ENCODE data around the gene KCNF1. TPM values are rescaled to one million over a fixed set of nuclear protein-coding genes. Genes with fewer than 3 reads are reported as not detected.
A peak's percentile ranks its signal among the peaks of the same experiment; 100 is the strongest.

The KCNF1 gene
- total RNA-seq, 1 donor from 2014 or later: not detected

DNA sequence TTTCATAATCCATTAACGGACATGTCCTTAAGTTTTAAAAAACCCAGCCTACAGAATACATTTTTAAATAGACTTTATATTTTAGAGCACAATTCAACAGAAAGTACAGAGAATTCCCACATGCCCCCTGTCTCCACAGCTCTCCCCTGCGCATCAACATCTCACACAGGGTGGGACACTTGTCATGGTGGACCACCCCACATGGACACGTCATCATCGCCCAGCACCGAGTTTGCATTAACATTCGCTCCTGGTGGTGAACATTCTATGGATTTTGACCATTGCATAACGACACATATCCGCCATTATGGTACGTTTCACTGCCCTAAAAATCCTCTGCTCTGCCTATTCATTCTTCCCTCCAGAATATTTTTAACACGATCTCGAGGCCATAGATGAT lies 1.1 kb upstream of the KCNF1 start:
- no peaks in the 10 kb centered on the region for H3K9me3 ChIP-seq
- no peaks in the 10 kb centered on the region for H3K4me1 ChIP-seq
- H3K27me3 ChIP-seq (ENCODE audit: low read depth): peaks cover 43% of the 10 kb centered on the region
- ATAC-seq (no peak), DNase-seq (no peak)
- no peaks in the 10 kb centered on the region for H3K36me3 ChIP-seq
- intact Hi-C loops (cut with DNase I): no loop called here
- TF ChIP-seq, protein P1, sequence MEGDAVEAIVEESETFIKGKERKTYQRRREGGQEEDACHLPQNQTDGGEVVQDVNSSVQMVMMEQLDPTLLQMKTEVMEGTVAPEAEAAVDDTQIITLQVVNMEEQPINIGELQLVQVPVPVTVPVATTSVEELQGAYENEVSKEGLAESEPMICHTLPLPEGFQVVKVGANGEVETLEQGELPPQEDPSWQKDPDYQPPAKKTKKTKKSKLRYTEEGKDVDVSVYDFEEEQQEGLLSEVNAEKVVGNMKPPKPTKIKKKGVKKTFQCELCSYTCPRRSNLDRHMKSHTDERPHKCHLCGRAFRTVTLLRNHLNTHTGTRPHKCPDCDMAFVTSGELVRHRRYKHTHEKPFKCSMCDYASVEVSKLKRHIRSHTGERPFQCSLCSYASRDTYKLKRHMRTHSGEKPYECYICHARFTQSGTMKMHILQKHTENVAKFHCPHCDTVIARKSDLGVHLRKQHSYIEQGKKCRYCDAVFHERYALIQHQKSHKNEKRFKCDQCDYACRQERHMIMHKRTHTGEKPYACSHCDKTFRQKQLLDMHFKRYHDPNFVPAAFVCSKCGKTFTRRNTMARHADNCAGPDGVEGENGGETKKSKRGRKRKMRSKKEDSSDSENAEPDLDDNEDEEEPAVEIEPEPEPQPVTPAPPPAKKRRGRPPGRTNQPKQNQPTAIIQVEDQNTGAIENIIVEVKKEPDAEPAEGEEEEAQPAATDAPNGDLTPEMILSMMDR (IDR thresholded peaks at IDR 0.05): no peak
- H3K27ac ChIP-seq: no peak overlapping the region
- H3K4me3 ChIP-seq: no peak overlapping the region

DNA sequence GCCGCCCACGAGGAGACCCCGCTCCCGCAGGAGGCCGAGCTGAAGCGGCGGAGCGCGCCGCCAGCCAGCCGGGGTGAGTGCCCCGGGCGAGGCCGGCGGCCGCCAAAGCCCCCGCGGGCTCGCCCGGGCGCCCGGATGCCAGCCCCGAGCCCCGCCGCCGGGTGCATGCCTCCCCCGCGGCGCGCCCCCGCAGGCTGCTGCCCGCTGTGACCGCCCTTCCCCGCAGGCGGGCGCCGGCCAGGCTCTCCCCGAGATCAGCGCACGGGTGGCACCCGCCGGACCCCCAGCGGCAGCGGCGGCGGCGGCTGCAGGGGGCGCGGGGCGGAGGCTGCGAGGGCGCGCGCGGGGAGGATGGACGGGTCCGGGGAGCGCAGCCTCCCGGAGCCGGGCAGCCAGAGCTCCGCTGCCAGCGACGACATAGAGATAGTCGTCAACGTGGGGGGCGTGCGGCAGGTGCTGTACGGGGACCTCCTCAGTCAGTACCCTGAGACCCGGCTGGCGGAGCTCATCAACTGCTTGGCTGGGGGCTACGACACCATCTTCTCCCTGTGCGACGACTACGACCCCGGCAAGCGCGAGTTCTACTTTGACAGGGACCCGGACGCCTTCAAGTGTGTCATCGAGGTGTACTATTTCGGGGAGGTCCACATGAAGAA lies 470 bp downstream of the KCNF1 start:
- no peak for DNase-seq
- H3K4me1 ChIP-seq: no peaks in the 10 kb centered on the region
- ATAC-seq: no peak
- H3K27ac ChIP-seq: no peak overlapping the region
- intact Hi-C loops (cut with DNase I): no loop called here
- H3K4me3 ChIP-seq: peak overlapping the region; percentile 39
- peaks cover 43% of the 10 kb centered on the region for H3K27me3 ChIP-seq (ENCODE audit: low read depth)
- TF ChIP-seq, protein P1 (IDR thresholded peaks at IDR 0.05): no peak
- H3K9me3 ChIP-seq: no peaks in the 10 kb centered on the region
- H3K36me3 ChIP-seq: no peaks in the 10 kb centered on the region

- DNase-seq: no peak
These were observed 1.2 kb downstream of the KCNF1 start for GRCh38 chr2:10912796-10913455.

DNA sequence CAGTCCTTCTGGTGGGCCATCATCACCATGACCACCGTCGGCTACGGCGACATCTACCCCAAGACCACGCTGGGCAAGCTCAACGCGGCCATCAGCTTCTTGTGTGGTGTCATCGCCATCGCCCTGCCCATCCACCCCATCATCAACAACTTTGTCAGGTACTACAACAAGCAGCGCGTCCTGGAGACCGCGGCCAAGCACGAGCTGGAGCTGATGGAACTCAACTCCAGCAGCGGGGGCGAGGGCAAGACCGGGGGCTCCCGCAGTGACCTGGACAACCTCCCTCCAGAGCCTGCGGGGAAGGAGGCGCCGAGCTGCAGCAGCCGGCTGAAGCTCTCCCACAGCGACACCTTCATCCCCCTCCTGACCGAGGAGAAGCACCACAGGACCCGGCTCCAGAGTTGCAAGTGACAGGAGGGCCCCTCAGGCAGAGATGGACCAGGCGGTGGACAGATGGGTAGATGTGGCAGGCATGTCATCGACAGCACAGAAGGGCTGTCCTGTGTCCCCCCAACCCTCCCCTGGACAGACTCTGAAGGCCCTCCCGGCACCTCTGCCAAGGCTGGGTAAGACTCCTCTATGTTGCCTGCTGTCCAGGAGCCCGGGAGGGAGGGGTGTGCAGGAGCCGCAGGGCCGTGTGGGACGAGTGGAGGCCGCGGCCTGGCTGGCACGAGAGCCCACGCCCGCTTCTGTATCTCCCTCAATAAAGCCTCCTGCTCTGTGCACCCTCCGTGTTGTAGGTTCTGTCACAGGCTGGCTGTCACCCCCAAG lies 2.0 kb downstream of the KCNF1 start:
- H3K27me3 ChIP-seq (ENCODE audit: low read depth): peaks cover 43% of the 10 kb centered on the region
- no peak overlapping the region for H3K27ac ChIP-seq
- H3K4me3 ChIP-seq: no peak overlapping the region
- H3K4me1 ChIP-seq: no peaks in the 10 kb centered on the region
- TF ChIP-seq, protein P1 (IDR thresholded peaks at IDR 0.05): no peak
- H3K36me3 ChIP-seq: no peaks in the 10 kb centered on the region
- ATAC-seq: no peak
- DNase-seq: no peak
- intact Hi-C loops (cut with DNase I): no loop called here
- no peaks in the 10 kb centered on the region for H3K9me3 ChIP-seq

More at GRCh38 chr2:10912796-10913455, 1.2 kb downstream of the KCNF1 start:
- no peak overlapping the region for H3K4me3 ChIP-seq
- no peaks in the 10 kb centered on the region for H3K4me1 ChIP-seq
- intact Hi-C loops (cut with DNase I): no loop called here
- H3K27ac ChIP-seq: no peak overlapping the region
- no peaks in the 10 kb centered on the region for H3K9me3 ChIP-seq
- ATAC-seq: no peak
- TF ChIP-seq, protein P1 (IDR thresholded peaks at IDR 0.05): no peak
- H3K36me3 ChIP-seq: no peaks in the 10 kb centered on the region
- H3K27me3 ChIP-seq (ENCODE audit: low read depth): peaks cover 43% of the 10 kb centered on the region

GRCh38 chr2:10914272-10914693 lies 2.5 kb downstream of the KCNF1 start:
- ATAC-seq (no peak), DNase-seq (no peak)
- H3K9me3 ChIP-seq: no peaks in the 10 kb centered on the region
- no peak overlapping the region for H3K27ac ChIP-seq
- no peaks in the 10 kb centered on the region for H3K36me3 ChIP-seq
- no peaks in the 10 kb centered on the region for H3K4me1 ChIP-seq
- intact Hi-C loops (cut with DNase I): no loop called here
- TF ChIP-seq, protein P1 (IDR thresholded peaks at IDR 0.05): no peak
- peaks cover 43% of the 10 kb centered on the region for H3K27me3 ChIP-seq (ENCODE audit: low read depth)
- no peak overlapping the region for H3K4me3 ChIP-seq

Measured in lower lobe of right lung (tissue), 2 donors.